Stimulated activated CD4-positive, alpha-beta T cell treated with anti-CD3 and anti-CD28 coated beads, Interleukin-12 subunit alpha, Interleukin-12 subunit beta, amount 100 ng/mL, for 4 hours (primary cell): ENCODE data around the gene ENAH.

Experiments
- DNase-seq: peaks from one replicate; pipeline ENCODE4 v3.0.0-alpha.2; 2020

The ENAH gene

GRCh38 chr1:225601902-225602589 lies 50.9 kb downstream of the ENAH start:
- no peak for DNase-seq

GRCh38 chr1:225598847-225599246 lies 54.1 kb downstream of the ENAH start:
- no peak for DNase-seq

- DNase-seq, result no peak
Measured at GRCh38 chr1:225597926-225598575, 54.9 kb downstream of the ENAH start.

GRCh38 chr1:225596736-225597135 lies 56.2 kb downstream of the ENAH start:
- no peak for DNase-seq

- no peak for DNase-seq
Measured at GRCh38 chr1:225595974-225596551, 56.9 kb downstream of the ENAH start.

- DNase-seq, result no peak
Measured at GRCh38 chr1:225595452-225595851, 57.5 kb downstream of the ENAH start.

GRCh38 chr1:225593414-225593813 lies 59.5 kb downstream of the ENAH start:
- no peak for DNase-seq

- DNase-seq, result no peak
Measured at GRCh38 chr1:225592362-225593025, 60.4 kb downstream of the ENAH start.

GRCh38 chr1:225587310-225587709 lies 65.6 kb downstream of the ENAH start:
- DNase-seq, result no peak

GRCh38 chr1:225581186-225581585 lies 71.7 kb downstream of the ENAH start:
- DNase-seq, result no peak

- DNase-seq, result no peak
Measured at GRCh38 chr1:225580238-225581099, 72.5 kb downstream of the ENAH start.

- DNase-seq, result no peak
Measured at GRCh38 chr1:225578251-225578977, 74.5 kb downstream of the ENAH start.

GRCh38 chr1:225577241-225577640 lies 75.7 kb downstream of the ENAH start:
- no peak for DNase-seq

GRCh38 chr1:225573216-225573615 lies 79.7 kb downstream of the ENAH start:
- no peak for DNase-seq

GRCh38 chr1:225572422-225572821 lies 80.5 kb downstream of the ENAH start:
- DNase-seq, result no peak

- no peak for DNase-seq
Measured at GRCh38 chr1:225567789-225568188, 85.1 kb downstream of the ENAH start.

GRCh38 chr1:225565847-225566246 lies 87.1 kb downstream of the ENAH start:
- DNase-seq, result no peak

- DNase-seq, result no peak
Measured at GRCh38 chr1:225561675-225562074, 91.2 kb downstream of the ENAH start.

- DNase-seq, result no peak
Measured at GRCh38 chr1:225559902-225560301, 93.0 kb downstream of the ENAH start.

GRCh38 chr1:225559326-225559725 lies 93.6 kb downstream of the ENAH start:
- DNase-seq, result no peak

- no peak for DNase-seq
Measured at GRCh38 chr1:225556694-225557093, 96.2 kb downstream of the ENAH start.

- DNase-seq, result no peak
Measured at GRCh38 chr1:225555821-225556220, 97.1 kb downstream of the ENAH start.
